Natural killer cell treated with Interleukin-12 subunit alpha and Interleukin-12 subunit beta and Interleukin-15 and Interleukin-18, amount 100 ng/mL, for 72 hours (primary cell): ENCODE results near the gene LONRF2. TPM values are rescaled to one million over a fixed set of nuclear protein-coding genes. Genes with fewer than 3 reads are reported as not detected.

Source experiments
- ATAC-seq, 2 donors: fragments of 150-1000 bp; cut with Tn5 transposase in 1 of 2; sonication (Bioruptor Pico), chemical (Tn5 transposase) in 1 of 2; 2 replicates each; pipeline ENCODE4 v1.10.0; 2021
- DNase-seq: peaks from one replicate; pipeline ENCODE4 v3.0.0; 2022; ENCODE audit warnings: low spot score
- H3K27ac Mint-ChIP-seq, 2 donors: 1 replicate in 1 of 2; 2 replicates in 1 of 2; pipeline ENCODE4 v1.8.0; 2022; ENCODE audit warnings: mixed read lengths in 2 of 2, mild to moderate bottlenecking in 1 of 2, moderate library complexity in 1 of 2
- H3K27me3 Mint-ChIP-seq, 2 donors: 1 replicate in 1 of 2; 2 replicates in 1 of 2; pipeline ENCODE4 v1.8.0; 2022; ENCODE audit warnings: mixed read lengths in 2 of 2
- H3K36me3 Mint-ChIP-seq: one replicate; pipeline ENCODE4 v1.8.0; 2022; ENCODE audit warnings: mixed read lengths
- H3K4me1 Mint-ChIP-seq, 2 donors: 1 replicate in 1 of 2; 2 replicates in 1 of 2; pipeline ENCODE4 v1.8.0; 2022; ENCODE audit warnings: low read depth in 2 of 2, mixed read lengths in 2 of 2, mild to moderate bottlenecking in 1 of 2
- H3K4me3 Mint-ChIP-seq: one replicate; pipeline ENCODE4 v1.8.0; 2022; ENCODE audit warnings: mixed read lengths
- H3K9me3 Mint-ChIP-seq: 2 replicates; pipeline ENCODE4 v1.8.0; 2022; ENCODE audit warnings: mixed read lengths
- total RNA-seq, 2 donors: library from RNA; stranded (reverse); gene quantifications; one replicate each; pipeline ENCODE4 v1.2.3, GENCODE V29; 2022

LONRF2 gene
- total RNA-seq, 2 donors from 2014 or later: not detected

GRCh38 chr2:100321179-100321865, 979 bp downstream of the LONRF2 start:
- Mint-ChIP-seq H3K4me1 (no peaks in the 10 kb centered on the region), H3K4me3 (no peak overlapping the region), H3K9me3 (peaks cover 4% of the 10 kb centered on the region), H3K27me3 (peaks cover 48 to 70% of the 10 kb centered on the region in 2 donors), H3K27ac (no peak overlapping the region), H3K36me3 (peaks cover 20% of the 10 kb centered on the region)
- DNase-seq (no peak), ATAC-seq (peak; percentile 11 to 43)

- H3K4me1 Mint-ChIP-seq: no peaks in the 10 kb centered on the region
- H3K36me3 Mint-ChIP-seq: peaks cover 20% of the 10 kb centered on the region
- ATAC-seq (no peak), DNase-seq (no peak)
- peaks cover 47 to 70% of the 10 kb centered on the region in 2 donors for H3K27me3 Mint-ChIP-seq
- no peak overlapping the region for H3K27ac Mint-ChIP-seq
- H3K9me3 Mint-ChIP-seq: peaks cover 4% of the 10 kb centered on the region
- no peak overlapping the region for H3K4me3 Mint-ChIP-seq
Measured at GRCh38 chr2:100320547-100321178, 1.6 kb downstream of the LONRF2 start.

GRCh38 chr2:100317634-100318033, 4.7 kb downstream of the LONRF2 start:
- no peaks in the 10 kb centered on the region for H3K4me1 Mint-ChIP-seq
- peaks cover 4% of the 10 kb centered on the region for H3K9me3 Mint-ChIP-seq
- DNase-seq (no peak), ATAC-seq (no peak)
- H3K27me3 Mint-ChIP-seq: peaks cover 36 to 57% of the 10 kb centered on the region in 2 donors
- no peak overlapping the region for H3K4me3 Mint-ChIP-seq
- H3K36me3 Mint-ChIP-seq: peaks cover 20% of the 10 kb centered on the region
- H3K27ac Mint-ChIP-seq: no peak overlapping the region

GRCh38 chr2:100309973-100310719, 12.2 kb downstream of the LONRF2 start:
- Mint-ChIP-seq H3K9me3 (no peaks in the 10 kb centered on the region), H3K27me3 (peaks cover 13 to 31% of the 10 kb centered on the region in 2 donors), H3K27ac (no peak overlapping the region), H3K4me3 (no peak overlapping the region), H3K4me1 (no peaks in the 10 kb centered on the region), H3K36me3 (no peaks in the 10 kb centered on the region)
- ATAC-seq: no peak
- DNase-seq: no peak

GRCh38 chr2:100309311-100309710, 13.0 kb downstream of the LONRF2 start:
- Mint-ChIP-seq H3K4me1 (no peaks in the 10 kb centered on the region), H3K36me3 (no peaks in the 10 kb centered on the region), H3K4me3 (no peak overlapping the region), H3K27me3 (peaks cover 13 to 27% of the 10 kb centered on the region in 2 donors), H3K27ac (no peak overlapping the region), H3K9me3 (no peaks in the 10 kb centered on the region)
- ATAC-seq: no peak
- DNase-seq: no peak

- H3K4me3 Mint-ChIP-seq: no peak overlapping the region
- no peaks in the 10 kb centered on the region for H3K9me3 Mint-ChIP-seq
- ATAC-seq (no peak), DNase-seq (no peak)
- H3K27ac Mint-ChIP-seq: no peak overlapping the region
- H3K36me3 Mint-ChIP-seq: no peaks in the 10 kb centered on the region
- H3K27me3 Mint-ChIP-seq: peaks cover 22 to 48% of the 10 kb centered on the region in 2 donors
- no peaks in the 10 kb centered on the region for H3K4me1 Mint-ChIP-seq
Measured at GRCh38 chr2:100303744-100304143, 18.6 kb downstream of the LONRF2 start.

GRCh38 chr2:100302585-100302892, 19.8 kb downstream of the LONRF2 start:
- no peak overlapping the region for H3K4me3 Mint-ChIP-seq
- no peaks in the 10 kb centered on the region for H3K36me3 Mint-ChIP-seq
- no peaks in the 10 kb centered on the region for H3K9me3 Mint-ChIP-seq
- H3K27ac Mint-ChIP-seq: no peak overlapping the region
- no peaks in the 10 kb centered on the region for H3K4me1 Mint-ChIP-seq
- DNase-seq (no peak), ATAC-seq (no peak)
- H3K27me3 Mint-ChIP-seq: peaks cover 24 to 54% of the 10 kb centered on the region in 2 donors

GRCh38 chr2:100301881-100302584, 20.3 kb downstream of the LONRF2 start:
- H3K27me3 Mint-ChIP-seq: peaks cover 24 to 54% of the 10 kb centered on the region in 2 donors
- no peaks in the 10 kb centered on the region for H3K36me3 Mint-ChIP-seq
- no peaks in the 10 kb centered on the region for H3K4me1 Mint-ChIP-seq
- no peak overlapping the region for H3K4me3 Mint-ChIP-seq
- H3K9me3 Mint-ChIP-seq: no peaks in the 10 kb centered on the region
- DNase-seq: no peak
- no peak overlapping the region for H3K27ac Mint-ChIP-seq
- no peak for ATAC-seq

GRCh38 chr2:100299548-100299947, 22.8 kb downstream of the LONRF2 start:
- Mint-ChIP-seq H3K4me3 (no peak overlapping the region), H3K27me3 (peaks cover 29 to 58% of the 10 kb centered on the region in 2 donors), H3K27ac (no peak overlapping the region), H3K4me1 (no peaks in the 10 kb centered on the region), H3K36me3 (no peaks in the 10 kb centered on the region), H3K9me3 (no peaks in the 10 kb centered on the region)
- ATAC-seq (no peak), DNase-seq (no peak)

- no peak for DNase-seq
- no peaks in the 10 kb centered on the region for H3K4me1 Mint-ChIP-seq
- no peak overlapping the region for H3K4me3 Mint-ChIP-seq
- no peak for ATAC-seq
- no peak overlapping the region for H3K27ac Mint-ChIP-seq
- H3K9me3 Mint-ChIP-seq: no peaks in the 10 kb centered on the region
- no peaks in the 10 kb centered on the region for H3K36me3 Mint-ChIP-seq
- H3K27me3 Mint-ChIP-seq: peaks cover 27 to 46% of the 10 kb centered on the region in 2 donors
Measured at GRCh38 chr2:100297511-100297910, 24.8 kb downstream of the LONRF2 start.

GRCh38 chr2:100294162-100294497, 28.2 kb downstream of the LONRF2 start:
- DNase-seq (no peak), ATAC-seq (no peak)
- no peak overlapping the region for H3K27ac Mint-ChIP-seq
- peaks cover 13 to 21% of the 10 kb centered on the region in 2 donors for H3K27me3 Mint-ChIP-seq
- no peaks in the 10 kb centered on the region for H3K4me1 Mint-ChIP-seq
- no peaks in the 10 kb centered on the region for H3K36me3 Mint-ChIP-seq
- no peak overlapping the region for H3K4me3 Mint-ChIP-seq
- no peaks in the 10 kb centered on the region for H3K9me3 Mint-ChIP-seq

GRCh38 chr2:100293341-100294161, 28.8 kb downstream of the LONRF2 start:
- Mint-ChIP-seq H3K27me3 (peaks cover 14 to 15% of the 10 kb centered on the region in 2 donors), H3K27ac (no peak overlapping the region), H3K36me3 (no peaks in the 10 kb centered on the region), H3K4me3 (no peak overlapping the region), H3K9me3 (no peaks in the 10 kb centered on the region), H3K4me1 (no peaks in the 10 kb centered on the region)
- ATAC-seq: no peak
- DNase-seq: no peak

- no peak overlapping the region for H3K4me3 Mint-ChIP-seq
- H3K4me1 Mint-ChIP-seq: no peaks in the 10 kb centered on the region
- no peaks in the 10 kb centered on the region for H3K36me3 Mint-ChIP-seq
- DNase-seq (no peak), ATAC-seq (peak in 1 of 2 donors; percentile 32)
- no peaks in the 10 kb centered on the region for H3K9me3 Mint-ChIP-seq
- no peak overlapping the region for H3K27ac Mint-ChIP-seq
- peaks cover 11 to 18% of the 10 kb centered on the region in 2 donors for H3K27me3 Mint-ChIP-seq
Measured at GRCh38 chr2:100292022-100292580, 30.2 kb downstream of the LONRF2 start.
